A204.1 (cell line): ENCODE results near the gene PI4KB.

ENCODE experiments used
- FAIRE-seq: peaks from 2 replicates; lab custom pipeline; 2012; peaks lifted over from hg19 to GRCh38; lab: Jason Lieb, UNC

The PI4KB gene

GRCh38 chr1:151311589-151312331, 15.5 kb downstream of the PI4KB start:
- FAIRE-seq: no peak

DNA sequence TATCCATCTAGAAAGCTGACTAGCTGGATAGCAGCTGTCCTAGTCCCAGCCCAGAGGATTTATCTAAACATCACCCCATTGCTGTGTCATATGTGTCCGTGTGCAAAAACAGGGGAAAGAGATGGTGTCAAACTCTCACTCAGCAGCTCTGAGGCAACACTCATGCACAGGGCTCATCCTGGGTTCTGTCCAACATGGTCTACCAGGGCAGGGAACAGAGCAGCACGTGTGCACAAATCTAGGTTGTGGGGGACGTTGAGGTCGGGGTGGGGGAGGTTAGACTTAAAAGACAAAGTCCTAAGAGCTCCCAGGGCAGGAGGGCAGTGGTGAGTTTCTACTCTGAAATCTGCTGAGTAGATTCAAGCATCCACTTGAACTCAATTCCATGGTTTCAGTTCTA, 16.2 kb downstream of the PI4KB start:
- FAIRE-seq: no peak

DNA sequence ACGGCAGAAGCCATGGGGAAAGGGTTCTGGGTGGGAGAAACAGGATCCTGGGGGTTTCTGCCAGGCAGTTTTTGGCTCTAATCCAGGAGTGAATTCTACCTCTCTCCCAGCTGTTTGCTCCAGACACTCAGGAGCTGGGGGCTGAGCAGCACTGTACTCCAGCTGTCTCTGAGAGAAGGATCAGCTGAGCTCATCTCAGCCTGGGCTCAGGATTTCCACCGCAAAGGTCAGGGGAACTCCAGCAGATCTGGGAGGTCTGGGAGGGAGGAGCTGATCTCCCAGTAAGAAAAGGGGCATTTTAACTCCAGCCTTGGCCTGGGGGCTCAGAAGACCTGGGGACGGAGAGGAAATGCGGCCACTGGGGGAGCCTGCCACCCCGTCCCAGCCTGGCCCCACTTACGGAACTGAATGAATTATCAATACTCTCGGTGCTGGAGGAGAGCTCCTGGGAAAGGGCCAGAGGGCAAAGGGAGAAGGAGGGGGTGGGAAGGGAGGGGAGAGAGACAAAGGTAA, 17.3 kb downstream of the PI4KB start:
- no peak for FAIRE-seq

DNA sequence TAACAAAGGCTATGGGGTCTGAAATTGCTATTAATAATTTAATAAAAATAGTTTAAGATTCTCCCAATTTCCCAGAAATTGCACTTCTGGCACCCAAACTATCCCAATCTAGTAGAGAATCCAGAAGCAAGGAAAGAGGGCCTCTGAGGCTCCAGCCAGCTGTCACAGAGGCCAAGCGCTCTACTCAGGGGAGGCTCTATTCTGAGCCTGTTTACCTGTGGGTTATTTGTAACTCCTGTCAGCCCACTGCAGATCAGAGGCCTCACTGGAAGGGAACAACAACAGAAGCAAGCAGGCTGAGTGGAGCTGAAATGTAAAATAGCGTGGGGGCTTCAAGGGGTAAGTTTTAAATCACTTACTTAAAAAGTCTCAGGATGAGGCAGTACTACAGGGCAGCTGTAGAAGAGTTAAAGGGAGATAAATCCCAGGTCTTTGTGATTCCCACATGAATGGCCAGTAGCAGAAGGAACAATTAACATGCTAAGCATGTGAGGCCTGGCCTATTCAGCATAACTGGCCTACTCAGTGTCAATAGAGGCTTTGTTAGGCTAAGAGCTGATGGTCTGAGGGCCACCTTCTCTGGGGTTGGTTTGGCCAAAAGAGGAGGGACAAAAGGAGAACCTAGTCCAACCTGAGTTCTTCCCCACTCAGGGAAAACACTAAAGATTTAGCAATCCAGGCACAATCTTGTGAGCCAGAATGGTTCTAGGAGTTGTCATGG, 32.3 kb downstream of the PI4KB start:
- FAIRE-seq: no peak

DNA sequence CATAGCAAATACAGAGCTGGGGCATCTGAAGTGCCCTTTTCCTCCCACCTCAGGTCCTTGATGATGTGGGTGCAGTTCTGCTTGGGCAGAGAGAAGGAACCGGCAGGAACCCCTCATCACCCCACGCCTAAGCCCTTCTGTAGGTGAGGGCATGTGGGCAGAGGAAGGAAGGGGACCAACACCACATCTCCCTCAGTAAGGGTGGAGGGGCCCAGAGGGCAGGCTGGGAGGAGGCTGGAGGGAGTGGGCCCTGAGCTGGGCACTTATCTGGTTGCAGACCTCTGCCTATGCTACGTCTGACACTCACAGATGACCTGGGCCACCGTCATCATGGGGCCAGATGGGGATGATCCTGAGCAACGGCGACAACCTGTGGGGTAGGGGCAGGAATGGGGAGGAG, 34.1 kb downstream of the PI4KB start:
- FAIRE-seq: no peak

DNA sequence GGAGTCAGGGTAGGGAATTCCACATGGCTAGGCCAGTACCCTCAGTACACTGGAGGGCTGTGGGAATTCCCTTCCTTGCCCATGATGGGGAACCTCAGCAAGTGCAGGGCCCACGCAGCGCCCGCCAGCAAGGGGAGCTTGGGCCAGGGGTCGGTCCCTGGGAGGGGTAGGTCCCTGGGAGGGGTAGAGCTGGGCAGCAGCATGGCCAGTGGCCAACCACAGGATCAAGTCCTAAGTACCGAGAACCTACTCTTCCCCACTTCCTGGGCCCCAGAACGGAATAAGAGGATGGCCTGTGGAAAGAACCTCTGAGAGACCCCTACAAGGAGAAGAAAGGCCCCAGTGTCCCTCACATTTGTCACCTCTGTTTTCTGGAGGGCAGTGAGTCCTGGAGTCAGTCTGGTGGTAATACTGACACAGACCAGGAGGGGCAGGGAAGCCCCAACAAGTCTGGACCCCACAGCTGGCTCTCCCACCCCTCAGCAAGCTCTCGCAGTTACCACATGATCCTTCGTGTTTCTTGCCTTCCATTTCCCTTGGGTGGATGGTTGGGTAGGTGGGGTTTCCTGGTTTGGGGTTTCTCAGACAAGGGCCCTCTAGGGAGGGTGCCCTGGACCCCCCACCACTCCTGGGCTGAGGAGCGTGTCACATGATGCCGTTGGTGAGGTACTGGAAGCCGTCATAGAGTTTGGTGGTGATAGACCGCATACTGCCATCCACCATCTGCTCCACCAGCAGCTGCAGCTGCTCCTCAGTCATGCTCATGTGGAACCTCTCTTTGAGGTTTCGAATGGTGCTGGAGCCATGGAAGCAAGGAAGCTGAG, 34.8 kb downstream of the PI4KB start:
- FAIRE-seq: no peak

DNA sequence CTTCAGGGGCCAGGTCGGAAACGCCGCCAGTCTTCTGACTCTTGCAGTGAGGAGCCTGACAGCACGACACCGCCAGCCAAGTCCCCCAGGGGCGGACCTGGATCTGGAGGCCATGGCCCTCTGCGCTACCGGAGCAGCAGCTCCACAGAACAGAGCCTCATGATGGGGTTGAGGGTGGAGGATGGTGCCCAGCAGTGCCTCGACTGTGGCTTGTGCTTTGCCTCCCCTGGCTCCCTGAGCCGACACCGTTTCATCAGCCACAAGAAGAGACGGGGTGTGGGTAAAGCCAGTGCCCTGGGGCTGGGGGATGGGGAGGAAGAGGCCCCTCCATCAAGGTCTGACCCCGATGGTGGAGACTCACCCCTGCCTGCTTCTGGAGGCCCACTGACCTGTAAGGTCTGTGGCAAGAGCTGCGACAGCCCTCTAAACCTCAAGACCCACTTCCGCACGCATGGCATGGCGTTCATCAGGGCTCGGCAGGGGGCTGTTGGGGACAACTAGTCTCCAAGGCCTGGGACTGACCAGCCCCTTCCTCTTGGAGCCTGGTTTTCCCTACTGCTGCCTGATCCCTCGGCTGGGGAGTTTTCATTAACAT, 36.4 kb downstream of the PI4KB start:
- no peak for FAIRE-seq

GRCh38 chr1:151289991-151290708, 37.1 kb downstream of the PI4KB start:
- FAIRE-seq: no peak

DNA sequence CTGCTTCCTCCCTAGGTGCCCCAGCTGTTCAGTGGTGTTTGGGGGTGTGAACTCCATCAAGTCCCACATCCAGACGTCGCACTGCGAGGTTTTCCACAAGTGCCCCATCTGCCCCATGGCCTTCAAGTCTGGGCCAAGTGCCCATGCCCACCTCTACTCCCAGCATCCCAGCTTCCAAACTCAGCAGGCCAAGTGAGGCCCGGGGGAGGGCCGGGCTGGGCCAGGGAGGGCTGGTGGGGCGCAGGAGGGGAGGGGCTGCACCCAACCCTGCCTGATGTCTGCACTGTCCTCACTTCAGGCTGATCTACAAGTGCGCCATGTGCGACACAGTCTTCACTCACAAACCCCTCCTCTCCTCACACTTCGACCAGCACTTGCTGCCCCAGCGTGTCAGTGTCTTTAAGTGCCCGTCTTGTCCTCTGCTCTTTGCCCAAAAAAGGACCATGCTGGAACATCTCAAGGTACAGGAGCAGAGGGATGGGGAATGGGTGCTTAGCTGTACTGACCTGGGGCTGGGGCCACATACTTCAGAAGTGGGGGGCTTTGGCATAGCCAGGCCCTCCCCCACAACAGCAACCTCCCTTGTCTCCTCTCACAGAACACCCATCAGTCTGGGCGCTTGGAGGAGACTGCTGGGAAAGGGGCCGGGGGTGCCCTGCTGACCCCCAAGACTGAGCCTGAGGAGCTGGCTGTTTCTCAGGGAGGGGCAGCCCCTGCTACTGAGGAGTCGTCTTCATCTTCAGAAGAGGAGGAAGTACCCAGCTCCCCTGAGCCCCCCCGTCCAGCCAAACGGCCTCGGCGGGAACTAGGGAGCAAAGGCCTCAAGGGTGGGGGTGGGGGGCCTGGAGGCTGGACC, 37.9 kb downstream of the PI4KB start:
- FAIRE-seq: no peak

GRCh38 chr1:151288502-151288901, 38.7 kb downstream of the PI4KB start:
- no peak for FAIRE-seq

GRCh38 chr1:151287767-151288500, 39.3 kb downstream of the PI4KB start:
- no peak for FAIRE-seq

DNA sequence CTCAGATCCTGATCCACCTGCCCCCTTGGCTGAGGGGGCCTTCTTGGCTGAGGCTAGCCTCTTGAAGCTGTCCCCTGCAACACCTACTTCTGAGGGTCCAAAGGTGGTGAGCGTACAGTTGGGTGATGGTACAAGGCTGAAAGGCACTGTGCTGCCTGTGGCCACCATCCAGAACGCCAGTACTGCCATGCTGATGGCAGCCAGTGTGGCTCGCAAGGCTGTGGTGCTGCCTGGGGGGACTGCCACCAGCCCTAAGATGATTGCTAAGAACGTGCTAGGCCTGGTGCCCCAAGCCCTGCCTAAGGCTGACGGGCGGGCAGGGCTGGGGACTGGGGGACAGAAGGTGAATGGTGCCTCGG, 39.9 kb downstream of the PI4KB start:
- no peak for FAIRE-seq

DNA sequence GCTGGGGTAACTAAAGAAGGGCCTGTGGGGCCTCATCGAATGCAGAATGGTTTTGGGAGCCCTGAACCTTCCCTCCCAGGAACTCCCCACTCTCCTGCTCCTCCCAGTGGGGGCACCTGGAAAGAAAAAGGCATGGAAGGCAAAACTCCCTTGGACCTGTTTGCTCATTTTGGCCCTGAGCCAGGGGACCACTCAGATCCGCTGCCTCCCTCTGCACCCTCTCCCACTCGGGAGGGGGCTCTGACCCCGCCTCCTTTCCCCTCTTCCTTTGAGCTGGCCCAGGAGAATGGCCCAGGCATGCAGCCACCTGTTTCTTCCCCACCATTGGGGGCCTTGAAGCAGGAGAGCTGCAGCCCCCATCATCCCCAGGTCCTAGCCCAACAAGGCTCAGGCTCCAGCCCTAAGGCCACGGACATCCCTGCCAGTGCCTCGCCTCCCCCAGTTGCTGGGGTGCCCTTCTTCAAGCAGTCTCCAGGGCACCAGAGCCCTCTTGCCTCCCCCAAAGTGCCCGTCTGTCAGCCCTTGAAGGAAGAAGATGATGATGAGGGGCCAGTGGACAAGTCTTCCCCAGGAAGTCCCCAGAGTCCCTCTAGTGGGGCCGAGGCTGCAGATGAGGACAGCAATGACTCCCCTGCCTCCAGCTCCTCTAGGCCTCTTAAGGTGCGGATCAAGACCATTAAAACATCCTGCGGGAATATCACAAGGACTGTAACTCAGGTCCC, 40.4 kb downstream of the PI4KB start:
- FAIRE-seq: no peak

- FAIRE-seq: no peak
These were observed 43.1 kb downstream of the PI4KB start for GRCh38 chr1:151284013-151284577.

- FAIRE-seq: no peak
These were observed 44.1 kb downstream of the PI4KB start for GRCh38 chr1:151282883-151283725.

GRCh38 chr1:151281969-151282882, 45.0 kb downstream of the PI4KB start, which contains the start of gene ZNF687:
TSS of gene ZNF687 (plus strand) at chr1:151282299. CDS start at chr1:151286292, 3,993 bp downstream.
- FAIRE-seq: peak; percentile 97
